ENCODE results near the gene CDS2.

Gene CDS2

DNA sequence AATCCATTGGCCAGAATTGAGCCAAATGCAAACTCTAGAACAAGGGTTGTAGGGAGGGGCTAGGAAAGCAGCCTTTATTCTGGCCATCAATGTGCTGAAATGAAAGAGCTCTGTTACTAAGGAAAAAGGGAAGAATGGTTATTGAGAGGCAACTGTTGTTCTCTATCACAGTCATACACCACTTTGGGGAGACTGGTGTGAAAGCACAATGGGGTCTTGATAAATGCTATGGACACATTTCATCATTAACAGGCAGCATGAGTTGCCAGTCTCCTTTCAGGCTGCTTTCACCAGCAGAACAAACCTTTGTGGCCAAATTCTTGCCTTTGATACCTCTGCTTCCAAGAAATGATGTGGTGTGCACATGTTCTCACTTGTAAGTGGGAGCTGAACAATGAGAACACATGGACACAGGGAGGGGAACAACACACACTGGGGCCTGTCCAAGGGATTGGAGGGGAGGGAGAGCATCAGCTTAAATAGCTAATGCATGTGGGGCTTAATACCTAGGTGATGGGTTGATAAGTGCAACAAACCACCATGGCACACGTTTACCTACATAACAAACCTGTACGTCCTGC, 86.2 kb downstream of the CDS2 start:
- TF ChIP-seq, protein P1, sequence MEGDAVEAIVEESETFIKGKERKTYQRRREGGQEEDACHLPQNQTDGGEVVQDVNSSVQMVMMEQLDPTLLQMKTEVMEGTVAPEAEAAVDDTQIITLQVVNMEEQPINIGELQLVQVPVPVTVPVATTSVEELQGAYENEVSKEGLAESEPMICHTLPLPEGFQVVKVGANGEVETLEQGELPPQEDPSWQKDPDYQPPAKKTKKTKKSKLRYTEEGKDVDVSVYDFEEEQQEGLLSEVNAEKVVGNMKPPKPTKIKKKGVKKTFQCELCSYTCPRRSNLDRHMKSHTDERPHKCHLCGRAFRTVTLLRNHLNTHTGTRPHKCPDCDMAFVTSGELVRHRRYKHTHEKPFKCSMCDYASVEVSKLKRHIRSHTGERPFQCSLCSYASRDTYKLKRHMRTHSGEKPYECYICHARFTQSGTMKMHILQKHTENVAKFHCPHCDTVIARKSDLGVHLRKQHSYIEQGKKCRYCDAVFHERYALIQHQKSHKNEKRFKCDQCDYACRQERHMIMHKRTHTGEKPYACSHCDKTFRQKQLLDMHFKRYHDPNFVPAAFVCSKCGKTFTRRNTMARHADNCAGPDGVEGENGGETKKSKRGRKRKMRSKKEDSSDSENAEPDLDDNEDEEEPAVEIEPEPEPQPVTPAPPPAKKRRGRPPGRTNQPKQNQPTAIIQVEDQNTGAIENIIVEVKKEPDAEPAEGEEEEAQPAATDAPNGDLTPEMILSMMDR (IDR thresholded peaks at IDR 0.05; ENCODE audit: insufficient read depth, low read length, missing control alignments) = no peak
- no peak overlapping the region for H3K4me3 ChIP-seq (ENCODE audit: low read depth, low read length)
- no peak for DNase-seq (ENCODE audit: low read depth, low spot score)
- ChIA-PET POLR2A (no interaction called here), CTCF (interaction anchor here (1.1 to 17.1 kb wide), 5 partner anchors 4 to 235 kb away, joined by 3 to 407 read pairs (median 24); no protein-coding TSS in a partner anchor)

DNA sequence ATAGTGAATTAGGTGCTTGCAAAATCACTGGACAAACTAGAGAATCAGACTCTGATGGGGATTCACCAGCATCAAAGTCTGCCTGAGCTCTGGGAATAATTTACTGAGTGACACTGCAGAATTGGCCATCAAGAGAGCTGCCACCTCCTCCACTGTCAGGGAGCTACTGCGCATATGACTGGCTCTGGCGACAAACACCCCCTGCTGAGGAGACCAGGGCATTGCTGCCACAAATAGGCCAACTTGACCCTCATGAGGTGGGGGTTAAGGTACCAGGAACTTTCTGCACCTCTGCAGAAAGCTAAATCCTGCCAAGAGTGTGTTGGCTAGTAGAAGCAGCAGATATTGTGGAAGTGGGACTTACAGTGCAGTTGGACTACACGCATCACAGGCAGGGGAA, 88.0 kb downstream of the CDS2 start:
- TF ChIP-seq, protein P1 (IDR thresholded peaks at IDR 0.05; ENCODE audit: insufficient read depth, low read length, missing control alignments) = no peak
- CTCF ChIA-PET = interaction anchor here (0.9 to 17.1 kb wide), 4 partner anchors 5 to 234 kb away, joined by 3 to 407 read pairs (median 214); no protein-coding TSS in a partner anchor
- POLR2A ChIA-PET = no interaction called here
- no peak for DNase-seq (ENCODE audit: low read depth, low spot score)
- no peak overlapping the region for H3K4me3 ChIP-seq (ENCODE audit: low read depth, low read length)

GRCh38 chr20:5215672-5216304, 89.0 kb downstream of the CDS2 start:
- TF ChIP-seq, protein P1 (IDR thresholded peaks at IDR 0.05; ENCODE audit: insufficient read depth, low read length, missing control alignments) = no peak
- DNase-seq (ENCODE audit: low read depth, low spot score) = no peak
- no peak overlapping the region for H3K4me3 ChIP-seq (ENCODE audit: low read depth, low read length)
- CTCF ChIA-PET = interaction anchor here (0.6 to 17.1 kb wide), 6 partner anchors 4 to 234 kb away, joined by 3 to 407 read pairs (median 14); partner anchors contain the start of gene CDS2
- POLR2A ChIA-PET = no interaction called here

DNA sequence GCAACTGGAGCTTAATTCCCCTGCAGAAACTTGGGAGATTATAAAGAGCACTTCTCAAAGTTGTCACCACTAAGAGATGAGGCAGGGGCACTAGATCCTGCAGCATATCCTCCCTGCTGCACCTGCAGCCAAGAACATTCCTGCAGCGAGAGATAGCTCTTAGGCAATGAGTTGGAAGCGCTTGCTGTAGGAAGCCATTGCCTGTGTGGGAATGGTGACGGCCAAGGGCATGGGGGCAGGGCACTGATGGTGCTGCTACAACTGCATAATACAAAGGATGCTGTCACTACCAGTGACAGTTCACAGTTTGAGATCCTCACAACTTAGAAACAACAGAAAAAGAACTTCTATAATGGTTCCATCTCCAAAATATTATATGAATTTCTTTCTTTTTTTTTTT, 89.9 kb downstream of the CDS2 start:
- ChIA-PET CTCF (interaction anchor here (0.6 to 17.1 kb wide), 4 partner anchors 3 to 233 kb away, joined by 3 to 407 read pairs (median 206); partner anchors contain the start of gene CDS2), POLR2A (no interaction called here)
- DNase-seq (ENCODE audit: low read depth, low spot score) = no peak
- TF ChIP-seq, protein P1 (IDR thresholded peaks at IDR 0.05; ENCODE audit: insufficient read depth, low read length, missing control alignments) = no peak
- no peak overlapping the region for H3K4me3 ChIP-seq (ENCODE audit: low read depth, low read length)

GRCh38 chr20:5217616-5218015, 90.8 kb downstream of the CDS2 start:
- TF ChIP-seq, protein P1 (IDR thresholded peaks at IDR 0.05; ENCODE audit: insufficient read depth, low read length, missing control alignments) = no peak
- no peak for DNase-seq (ENCODE audit: low read depth, low spot score)
- CTCF ChIA-PET = interaction anchor here (1.8 to 17.1 kb wide), 3 partner anchors 9 to 231 kb away, joined by 5 to 407 read pairs (median 9); partner anchors contain the start of gene CDS2
- POLR2A ChIA-PET = no interaction called here
- H3K4me3 ChIP-seq (ENCODE audit: low read depth, low read length) = no peak overlapping the region

GRCh38 chr20:5220321-5221060, 93.7 kb downstream of the CDS2 start:
- CTCF ChIA-PET = interaction anchor here (0.9 to 17.1 kb wide), 6 partner anchors 11 to 227 kb away, joined by 3 to 407 read pairs (median 5); partner anchors contain the start of gene CDS2
- TF ChIP-seq, protein P1 (IDR thresholded peaks at IDR 0.05; ENCODE audit: insufficient read depth, low read length, missing control alignments) = no peak
- no peak for DNase-seq (ENCODE audit: low read depth, low spot score)
- POLR2A ChIA-PET = no interaction called here
- H3K4me3 ChIP-seq (ENCODE audit: low read depth, low read length) = no peak overlapping the region
